ENCODE data around the gene KCNAB1. TPM values are rescaled to one million over a fixed set of nuclear protein-coding genes. Genes with fewer than 3 reads are reported as not detected.

Gene KCNAB1
- total and polyA plus RNA-seq, 2 of the 8 experiments (the other 6 are each of a cell fraction or from before 2014, with no cell fraction given): 0.51 to 2.3 TPM

GRCh38 chr3:156353563-156353962, 233.2 kb downstream of the KCNAB1 start:
- no peaks in the 10 kb centered on the region for H3K79me2 ChIP-seq (ENCODE audit: control insufficient read depth in 1 of 2, insufficient read depth in 2 of 2, low read length in 2 of 2)
- DNase-seq (ENCODE audit: low read depth in 1 of 2, low spot score in 2 of 2) (no peak), FAIRE-seq (no peak)
- no peak overlapping the region for H2AK5ac ChIP-seq (ENCODE audit: low read depth, low read length)
- no peak overlapping the region for H3K18ac ChIP-seq (ENCODE audit: extremely low read depth, low read length)
- no peak overlapping the region for H3K4me2 ChIP-seq (ENCODE audit: insufficient read depth in 1 of 2, low read depth in 2 of 2, low read length in 2 of 2)
- no peak overlapping the region for H3K4ac ChIP-seq (replicated peaks; ENCODE audit: insufficient read length, low read depth, low read length)
- ChIA-PET POLR2A (ENCODE audit: partially characterized antibody) (interaction anchor here (0.6 kb wide), 1 partner anchor 301 kb away, joined by 3 read pairs; no protein-coding TSS in a partner anchor), CTCF (ENCODE audit: partially characterized antibody) (interaction anchor here (0.6 to 2.6 kb wide), 6 partner anchors 8 to 347 kb away, joined by 3 to 8 read pairs (median 3); no protein-coding TSS in a partner anchor)
- H3K4me1 ChIP-seq (replicated peaks in 1 of 4; ENCODE audit: control insufficient read depth in 3 of 4, insufficient read depth in 4 of 4, low read length in 3 of 4): 0 out of 7 replicates have a peak, but pooled peaks cover 0 to 2% (median 0%) of the 10 kb centered on the region in 4 experiments
- no peak overlapping the region; the same call in 1 of the 2 replicates for H4K8ac ChIP-seq (ENCODE audit: extremely low read depth, insufficient read depth, low read length)
- no peak overlapping the region for H2BK12ac ChIP-seq (ENCODE audit: low read depth, low read length)
- no peak overlapping the region for H4K5ac ChIP-seq (ENCODE audit: insufficient read length, low read depth, low read length)
- no peaks in the 10 kb centered on the region for H3K79me1 ChIP-seq (ENCODE audit: low read depth, low read length)
- no peaks in the 10 kb centered on the region for H3K36me3 ChIP-seq (ENCODE audit: control insufficient read depth in 2 of 4, insufficient read depth in 4 of 4, low read length in 3 of 4)
- H3K23me2 ChIP-seq (ENCODE audit: low read depth, low read length): no peaks in the 10 kb centered on the region
- no peak overlapping the region for H2AFZ ChIP-seq (ENCODE audit: low read length)
- H2BK20ac ChIP-seq (ENCODE audit: low read length): no peak overlapping the region
- WGBS, 2 experiments (ENCODE audit: extremely low coverage in 1 of 2, insufficient coverage in 1 of 2, insufficient read length in 1 of 2, insufficient replicate concordance in 2 of 2, low coverage in 1 of 2, low lambda C conversion rate in 2 of 2, missing lambda C conversion rate in 1 of 2): 91% methylated on average over 5 of the region's 5 CpGs; no CpG with 5 or more reads in 1 of the 2 experiments
- no peak overlapping the region for H2BK120ac ChIP-seq (replicated peaks; ENCODE audit: low read depth, low read length)
- H3K27me3 ChIP-seq (replicated peaks in 1 of 4; ENCODE audit: control insufficient read depth in 3 of 4, extremely low read depth in 1 of 4, insufficient read depth in 3 of 4, low read length in 3 of 4): no peaks in the 10 kb centered on the region
- H3K14ac ChIP-seq (ENCODE audit: insufficient read length): no peak overlapping the region
- H2BK15ac ChIP-seq (ENCODE audit: low read length): no peak overlapping the region
- H3K56ac ChIP-seq (replicated peaks; ENCODE audit: insufficient read length, low read depth, low read length): no peak overlapping the region
- no peak overlapping the region for H4K91ac ChIP-seq (replicated peaks; ENCODE audit: insufficient read length, low read length)
- no peak overlapping the region for H3K23ac ChIP-seq (ENCODE audit: insufficient read length)
- no peaks in the 10 kb centered on the region for H4K20me1 ChIP-seq (replicated peaks in 1 of 2; ENCODE audit: control insufficient read depth in 1 of 2, insufficient read depth in 2 of 2, low read length in 2 of 2)
- H3K4me3 ChIP-seq (ENCODE audit: extremely low read depth in 1 of 4, insufficient read depth in 2 of 4, low read depth in 3 of 4, low read length in 4 of 4): no peak overlapping the region
- H3K27ac ChIP-seq (ENCODE audit: low read depth, low read length): no peak overlapping the region
- no peak overlapping the region for H3K9ac ChIP-seq (replicated peaks in 1 of 4; ENCODE audit: extremely low read depth in 1 of 4, low read depth in 3 of 4, low read length in 3 of 4)
- no peak overlapping the region for H2BK5ac ChIP-seq (ENCODE audit: low read depth, low read length)
- H3K9me3 ChIP-seq (ENCODE audit: insufficient read depth in 2 of 2, low read depth in 1 of 2, low read length in 1 of 2): no peaks in the 10 kb centered on the region
- TF ChIP-seq TBP (IDR thresholded peaks at IDR 0.05; ENCODE audit: low read depth, low read length) (no peak), PHF8 (conservative IDR thresholded peaks at IDR 0.05; ENCODE audit: low read depth, low read length) (no peak), KDM1A (IDR thresholded peaks at IDR 0.05; ENCODE audit: borderline replicate concordance, low read length) (no peak), POU5F1 (IDR thresholded peaks at IDR 0.05; ENCODE audit: low read depth, low read length) (no peak), CBX8 (IDR thresholded peaks at IDR 0.05; ENCODE audit: borderline replicate concordance, low read depth, low read length) (no peak), SIN3A (conservative IDR thresholded peaks at IDR 0.05 in 1 of 2, IDR thresholded peaks at IDR 0.05 in 1 of 2; ENCODE audit: low read depth in 1 of 2, low read length in 2 of 2) (no peak), FOSL1 (IDR thresholded peaks at IDR 0.05; ENCODE audit: insufficient read depth, low read depth, low read length) (no peak), SP1 (IDR thresholded peaks at IDR 0.05; ENCODE audit: low read depth, low read length) (no peak), ATF2 (IDR thresholded peaks at IDR 0.05; ENCODE audit: low read length) (no peak), POLR2AphosphoS5 (IDR thresholded peaks at IDR 0.05; ENCODE audit: low read depth, low read length) (no peak), EP300 (IDR thresholded peaks at IDR 0.05; ENCODE audit: borderline replicate concordance in 1 of 2, low read depth in 2 of 2, low read length in 2 of 2) (no peak), GTF2F1 (IDR thresholded peaks at IDR 0.05; ENCODE audit: borderline replicate concordance, low read depth, low read length) (no peak)

All from H1 (cell line).